ENCODE measurements around the gene GLRX. TPM values are rescaled to one million over a fixed set of nuclear protein-coding genes. Genes with fewer than 3 reads are reported as not detected.

GLRX gene
- total and polyA plus RNA-seq, 2 of the 13 experiments (the other 11 are each of a cell fraction or from before 2014, with no cell fraction given), result 63.8 to 499 TPM

DNA sequence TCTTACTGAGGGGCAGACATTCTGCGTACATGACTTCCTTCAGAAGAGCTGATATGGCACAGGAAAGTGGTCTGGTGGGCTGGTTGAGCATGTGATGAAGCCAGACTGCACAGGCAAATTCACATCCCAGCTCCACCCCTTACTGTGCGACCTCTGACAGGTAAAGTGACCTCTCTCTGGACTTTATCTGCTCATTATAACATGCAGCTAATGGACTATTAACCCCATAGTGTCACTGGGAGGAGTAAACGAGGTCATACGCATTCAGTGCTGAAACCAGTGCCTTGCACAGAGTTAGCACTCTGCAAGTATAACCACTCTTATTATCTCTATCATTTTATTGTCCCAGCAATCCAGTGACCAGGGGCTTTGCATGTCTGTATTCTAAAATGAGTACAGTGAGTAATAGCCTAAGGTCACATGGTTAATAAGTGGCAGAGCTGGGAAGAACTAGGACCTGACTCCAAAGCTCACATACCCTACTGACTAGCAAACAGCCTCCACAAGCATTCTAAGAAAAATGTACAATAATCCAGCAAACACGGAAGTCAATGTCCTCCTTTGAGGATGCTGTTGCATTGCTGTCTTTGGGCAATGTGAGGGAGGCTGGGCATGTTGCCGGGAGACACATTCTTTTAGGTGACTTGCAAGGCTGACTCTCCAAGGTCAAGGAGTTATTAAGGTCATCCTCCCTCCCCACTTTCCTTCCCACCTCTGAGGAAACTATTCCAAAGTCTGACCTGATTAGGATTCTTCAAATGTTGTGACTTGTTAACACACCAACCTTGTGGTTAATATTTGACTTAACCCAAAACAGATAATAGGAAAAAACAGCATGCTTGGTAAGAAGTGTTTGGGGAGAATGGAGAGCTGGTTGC, 19.0 kb downstream of the GLRX start (continued):
- TF ChIP-seq MATR3 (CRISPR knock-in tag; IDR thresholded peaks at IDR 0.05) (no peak), NR2F6 (IDR thresholded peaks at IDR 0.05) (peak; percentile 74), NR2F6 (CRISPR knock-in tag; IDR thresholded peaks at IDR 0.05) (peak; percentile 45; the same call in 1 of the 2 replicates), ZNF572 (CRISPR knock-in tag; IDR thresholded peaks at IDR 0.05) (no peak), DR1 (CRISPR knock-in tag; IDR thresholded peaks at IDR 0.05) (no peak), CHD2 (IDR thresholded peaks at IDR 0.05; ENCODE audit: low read depth, low read length) (no peak), ZNF101 (CRISPR knock-in tag; IDR thresholded peaks at IDR 0.05; ENCODE audit: borderline replicate concordance, low read depth) (no peak), YY1 (IDR thresholded peaks at IDR 0.05; ENCODE audit: insufficient read depth, insufficient replicate concordance, low read depth, low read length) (no peak), MTF1 (CRISPR knock-in tag; IDR thresholded peaks at IDR 0.05) (no peak), ZBTB1 (CRISPR knock-in tag; IDR thresholded peaks at IDR 0.05; ENCODE audit: borderline replicate concordance) (no peak), EEA1 (CRISPR knock-in tag; IDR thresholded peaks at IDR 0.05; ENCODE audit: borderline replicate concordance) (no peak), ZNF235 (CRISPR knock-in tag; IDR thresholded peaks at IDR 0.05; ENCODE audit: borderline replicate concordance) (no peak), KAT2B (IDR thresholded peaks at IDR 0.05; ENCODE audit: borderline replicate concordance, low read depth, low read length) (no peak), ZNF782 (CRISPR knock-in tag; IDR thresholded peaks at IDR 0.05; ENCODE audit: borderline replicate concordance) (no peak), ZNF143 (CRISPR knock-in tag; IDR thresholded peaks at IDR 0.05) (no peak), ZNF337 (CRISPR knock-in tag; IDR thresholded peaks at IDR 0.05; ENCODE audit: borderline replicate concordance, low read depth) (no peak), ZNF460 (CRISPR knock-in tag; IDR thresholded peaks at IDR 0.05; ENCODE audit: borderline replicate concordance) (no peak), KDM5B (CRISPR knock-in tag; IDR thresholded peaks at IDR 0.05; ENCODE audit: borderline replicate concordance) (no peak), ZNF777 (CRISPR knock-in tag; IDR thresholded peaks at IDR 0.05) (no peak), SUZ12 (IDR thresholded peaks at IDR 0.05; ENCODE audit: low read depth, low read length) (no peak), POLR2AphosphoS5 (IDR thresholded peaks at IDR 0.05; ENCODE audit: low read depth, low read length) (no peak), NFE2 (CRISPR knock-in tag; IDR thresholded peaks at IDR 0.05) (no peak), NFKBIZ (CRISPR knock-in tag; IDR thresholded peaks at IDR 0.05) (no peak)
- TF ChIP-seq, protein P1, sequence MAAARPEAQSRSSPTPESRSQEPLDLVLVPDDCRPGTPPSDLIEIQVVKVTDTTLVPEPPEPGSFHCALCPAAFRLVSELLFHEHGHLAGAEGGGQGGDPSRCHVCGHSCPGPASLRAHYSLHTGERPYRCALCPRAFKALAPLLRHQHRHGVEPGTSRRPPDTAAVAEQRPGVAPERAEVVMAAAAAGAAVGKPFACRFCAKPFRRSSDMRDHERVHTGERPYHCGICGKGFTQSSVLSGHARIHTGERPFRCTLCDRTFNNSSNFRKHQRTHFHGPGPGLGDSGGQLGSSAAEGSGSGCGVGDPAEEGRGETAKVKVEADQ (CRISPR knock-in tag; IDR thresholded peaks at IDR 0.05; ENCODE audit: borderline replicate concordance), result no peak
- TF ChIP-seq, protein P2, sequence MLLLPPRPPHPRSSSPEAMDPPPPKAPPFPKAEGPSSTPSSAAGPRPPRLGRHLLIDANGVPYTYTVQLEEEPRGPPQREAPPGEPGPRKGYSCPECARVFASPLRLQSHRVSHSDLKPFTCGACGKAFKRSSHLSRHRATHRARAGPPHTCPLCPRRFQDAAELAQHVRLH (CRISPR knock-in tag; IDR thresholded peaks at IDR 0.05; ENCODE audit: borderline replicate concordance, low read depth), result no peak
- TF ChIP-seq, protein P3, sequence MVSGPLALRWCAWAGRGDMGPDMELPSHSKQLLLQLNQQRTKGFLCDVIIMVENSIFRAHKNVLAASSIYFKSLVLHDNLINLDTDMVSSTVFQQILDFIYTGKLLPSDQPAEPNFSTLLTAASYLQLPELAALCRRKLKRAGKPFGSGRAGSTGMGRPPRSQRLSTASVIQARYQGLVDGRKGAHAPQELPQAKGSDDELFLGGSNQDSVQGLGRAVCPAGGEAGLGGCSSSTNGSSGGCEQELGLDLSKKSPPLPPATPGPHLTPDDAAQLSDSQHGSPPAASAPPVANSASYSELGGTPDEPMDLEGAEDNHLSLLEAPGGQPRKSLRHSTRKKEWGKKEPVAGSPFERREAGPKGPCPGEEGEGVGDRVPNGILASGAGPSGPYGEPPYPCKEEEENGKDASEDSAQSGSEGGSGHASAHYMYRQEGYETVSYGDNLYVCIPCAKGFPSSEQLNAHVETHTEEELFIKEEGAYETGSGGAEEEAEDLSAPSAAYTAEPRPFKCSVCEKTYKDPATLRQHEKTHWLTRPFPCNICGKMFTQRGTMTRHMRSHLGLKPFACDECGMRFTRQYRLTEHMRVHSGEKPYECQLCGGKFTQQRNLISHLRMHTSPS (CRISPR knock-in tag; IDR thresholded peaks at IDR 0.05; ENCODE audit: low read depth), result peak; percentile 31; the same call in 1 of the 2 replicates

Measured in HepG2 (cell line).